CD4-positive, alpha-beta T cell treated with Interleukin-1 beta for 1 hour (primary cell): Measurements from ENCODE around the gene BEX3.
"Not testable (repeated sequence)": the region's sequence is repeated elsewhere in the genome, so short reads cannot be mapped to it uniquely, and the experiment has no call there.

Source experiments
- DNase-seq, 2 donors: peaks; one replicate each; pipeline ENCODE4 v3.0.0-alpha.2; 2020 to 2022

BEX3 gene

GRCh38 chrX:103384672-103385071 is 8.3 kb downstream of the BEX3 start:
- no peak for DNase-seq

- not testable (repeated sequence) for DNase-seq
These were observed 9.0 kb downstream of the BEX3 start for GRCh38 chrX:103385283-103385830.

GRCh38 chrX:103386332-103386731 is 10.0 kb downstream of the BEX3 start:
- DNase-seq = no peak

- DNase-seq = no peak
These were observed 17.1 kb downstream of the BEX3 start for GRCh38 chrX:103393487-103393886.

GRCh38 chrX:103396186-103396585 is 19.8 kb downstream of the BEX3 start:
- no peak for DNase-seq

- no peak for DNase-seq
These were observed 20.3 kb downstream of the BEX3 start for GRCh38 chrX:103396660-103397059.

- DNase-seq = no peak
These were observed 21.4 kb downstream of the BEX3 start for GRCh38 chrX:103397707-103398106.

- no peak for DNase-seq
These were observed 22.1 kb downstream of the BEX3 start for GRCh38 chrX:103398421-103398864.

GRCh38 chrX:103399744-103400143 is 23.4 kb downstream of the BEX3 start:
- DNase-seq = no peak

- no peak for DNase-seq
These were observed 24.6 kb downstream of the BEX3 start for GRCh38 chrX:103400931-103401330.

- DNase-seq = peak; percentile 23 to 62
These were observed 28.1 kb downstream of the BEX3 start for GRCh38 chrX:103404231-103405008.

- DNase-seq = no peak
These were observed 28.6 kb downstream of the BEX3 start for GRCh38 chrX:103405009-103405333.

- DNase-seq = no peak
These were observed 29.9 kb downstream of the BEX3 start for GRCh38 chrX:103406256-103406655.

- no peak for DNase-seq
These were observed 31.4 kb downstream of the BEX3 start for GRCh38 chrX:103407776-103408175.

- DNase-seq = not testable (repeated sequence)
These were observed 35.4 kb downstream of the BEX3 start for GRCh38 chrX:103411721-103412120.

GRCh38 chrX:103413705-103414387 is 37.5 kb downstream of the BEX3 start:
- no peak for DNase-seq

- no peak for DNase-seq
These were observed 38.2 kb downstream of the BEX3 start for GRCh38 chrX:103414561-103414960.

- no peak for DNase-seq
These were observed 38.7 kb downstream of the BEX3 start for GRCh38 chrX:103415068-103415467.

GRCh38 chrX:103415528-103415927 is 39.2 kb downstream of the BEX3 start:
- no peak for DNase-seq

- DNase-seq = no peak
These were observed 41.0 kb downstream of the BEX3 start for GRCh38 chrX:103417370-103417769.

- DNase-seq = no peak
These were observed 41.6 kb downstream of the BEX3 start for GRCh38 chrX:103417933-103418332.

- no peak for DNase-seq
These were observed 42.5 kb downstream of the BEX3 start for GRCh38 chrX:103418811-103419340.

- no peak for DNase-seq
These were observed 47.8 kb downstream of the BEX3 start for GRCh38 chrX:103423955-103424638.
